Endothelial cell (in vitro differentiated cells): Measurements from ENCODE around the gene CCAR1. TPM values are rescaled to one million over a fixed set of nuclear protein-coding genes. Genes with fewer than 3 reads are reported as not detected.
"Not testable (repeated sequence)": the region's sequence is repeated elsewhere in the genome, so short reads cannot be mapped to it uniquely, and the experiment has no call there.

ENCODE experiments used
- DNase-seq: peaks from one replicate; pipeline ENCODE4 v3.0.0; 2021; ENCODE audit warnings: low spot score
- H3K27ac Mint-ChIP-seq: one replicate; pipeline ENCODE4 v1.8.0; 2021; ENCODE audit warnings: mixed read lengths, inconsistent platforms; ENCODE audit not compliant: unreplicated experiment
- H3K27me3 Mint-ChIP-seq: one replicate; pipeline ENCODE4 v1.8.0; 2021; ENCODE audit warnings: mild to moderate bottlenecking, moderate library complexity, mixed read lengths, inconsistent platforms; ENCODE audit not compliant: unreplicated experiment
- H3K36me3 Mint-ChIP-seq: one replicate; pipeline ENCODE4 v1.8.0; 2021; ENCODE audit warnings: mild to moderate bottlenecking, low read depth, mixed read lengths, inconsistent platforms; ENCODE audit not compliant: unreplicated experiment
- H3K4me1 Mint-ChIP-seq: one replicate; pipeline ENCODE4 v1.8.0; 2021; ENCODE audit warnings: mild to moderate bottlenecking, mixed read lengths, inconsistent platforms; ENCODE audit not compliant: unreplicated experiment
- H3K4me3 Mint-ChIP-seq: one replicate; pipeline ENCODE4 v1.8.0; 2021; ENCODE audit warnings: mild to moderate bottlenecking, mixed read lengths, inconsistent platforms; ENCODE audit not compliant: unreplicated experiment
- H3K9me3 Mint-ChIP-seq: one replicate; pipeline ENCODE4 v1.8.0; 2021; ENCODE audit warnings: mixed read lengths, inconsistent platforms; ENCODE audit not compliant: unreplicated experiment
- total RNA-seq: library from RNA; stranded (reverse); fragmentation: NEBNext Ultra II Directional; extraction: Animal tissue kit (Norgen Biotek cat#: 25700); gene quantifications from one replicate; pipeline ENCODE4 v1.2.1, GENCODE V29; 2021; ENCODE audit not compliant: unreplicated experiment
- TF ChIP-seq, protein P1 (sequence below): fragments of 200-600 bp; sonication (generic); IDR thresholded peaks from one replicate; pipeline ENCODE4 v1.5.0; 2021; ENCODE audit warnings: antibody characterized with exemption; ENCODE audit not compliant: unreplicated experiment

Gene CCAR1
- total RNA-seq, 1 donor from 2014 or later: 86.1 TPM

DNA sequence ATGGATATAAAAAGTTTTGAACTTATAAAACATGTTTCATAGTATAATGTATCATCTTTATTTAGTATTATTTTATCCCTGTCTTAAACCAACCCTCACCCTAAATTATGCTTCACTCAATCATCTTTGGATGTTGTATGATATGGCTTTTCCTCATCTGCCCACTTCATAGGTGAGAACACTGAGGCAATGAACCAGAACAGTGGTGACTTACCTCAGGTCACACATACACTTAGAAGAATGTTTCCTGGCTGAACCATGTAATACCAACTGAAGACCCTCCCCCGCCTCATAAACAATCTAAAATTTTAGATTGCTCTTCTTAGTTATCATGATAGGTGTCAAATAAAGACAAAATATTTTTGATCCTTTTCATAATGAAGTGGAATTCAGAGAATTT is 83.7 kb downstream of the CCAR1 start:
- TF ChIP-seq, protein P1, sequence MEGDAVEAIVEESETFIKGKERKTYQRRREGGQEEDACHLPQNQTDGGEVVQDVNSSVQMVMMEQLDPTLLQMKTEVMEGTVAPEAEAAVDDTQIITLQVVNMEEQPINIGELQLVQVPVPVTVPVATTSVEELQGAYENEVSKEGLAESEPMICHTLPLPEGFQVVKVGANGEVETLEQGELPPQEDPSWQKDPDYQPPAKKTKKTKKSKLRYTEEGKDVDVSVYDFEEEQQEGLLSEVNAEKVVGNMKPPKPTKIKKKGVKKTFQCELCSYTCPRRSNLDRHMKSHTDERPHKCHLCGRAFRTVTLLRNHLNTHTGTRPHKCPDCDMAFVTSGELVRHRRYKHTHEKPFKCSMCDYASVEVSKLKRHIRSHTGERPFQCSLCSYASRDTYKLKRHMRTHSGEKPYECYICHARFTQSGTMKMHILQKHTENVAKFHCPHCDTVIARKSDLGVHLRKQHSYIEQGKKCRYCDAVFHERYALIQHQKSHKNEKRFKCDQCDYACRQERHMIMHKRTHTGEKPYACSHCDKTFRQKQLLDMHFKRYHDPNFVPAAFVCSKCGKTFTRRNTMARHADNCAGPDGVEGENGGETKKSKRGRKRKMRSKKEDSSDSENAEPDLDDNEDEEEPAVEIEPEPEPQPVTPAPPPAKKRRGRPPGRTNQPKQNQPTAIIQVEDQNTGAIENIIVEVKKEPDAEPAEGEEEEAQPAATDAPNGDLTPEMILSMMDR: no peak
- H3K4me3 Mint-ChIP-seq: no peak overlapping the region
- H3K36me3 Mint-ChIP-seq: no peaks in the 10 kb centered on the region
- no peak overlapping the region for H3K27ac Mint-ChIP-seq
- no peaks in the 10 kb centered on the region for H3K27me3 Mint-ChIP-seq
- H3K9me3 Mint-ChIP-seq: no peaks in the 10 kb centered on the region
- no peak for DNase-seq
- H3K4me1 Mint-ChIP-seq: no peaks in the 10 kb centered on the region

DNA sequence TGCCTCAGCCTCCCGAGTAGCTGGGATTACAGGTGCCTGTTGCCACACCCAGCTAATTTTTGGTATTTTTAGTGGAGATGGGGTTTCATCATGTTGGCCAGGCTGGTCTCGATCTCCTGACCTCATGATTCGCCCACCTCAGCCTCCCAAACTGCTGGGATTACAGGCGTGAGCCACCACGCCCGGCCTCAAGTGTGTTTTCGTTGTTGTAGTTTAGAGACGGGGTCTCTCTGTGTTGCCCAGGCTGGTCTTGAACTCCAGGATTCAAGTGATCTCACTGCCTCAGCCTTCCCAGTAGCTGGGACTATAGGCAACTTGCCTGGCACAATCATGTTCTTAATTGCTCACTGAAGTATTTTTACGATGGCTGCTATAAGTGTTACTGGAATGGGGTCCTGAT is 89.8 kb downstream of the CCAR1 start:
- not testable (repeated sequence) for H3K4me1 Mint-ChIP-seq, DNase-seq, H3K27ac Mint-ChIP-seq, H3K36me3 Mint-ChIP-seq, H3K9me3 Mint-ChIP-seq, H3K4me3 Mint-ChIP-seq, H3K27me3 Mint-ChIP-seq

DNA sequence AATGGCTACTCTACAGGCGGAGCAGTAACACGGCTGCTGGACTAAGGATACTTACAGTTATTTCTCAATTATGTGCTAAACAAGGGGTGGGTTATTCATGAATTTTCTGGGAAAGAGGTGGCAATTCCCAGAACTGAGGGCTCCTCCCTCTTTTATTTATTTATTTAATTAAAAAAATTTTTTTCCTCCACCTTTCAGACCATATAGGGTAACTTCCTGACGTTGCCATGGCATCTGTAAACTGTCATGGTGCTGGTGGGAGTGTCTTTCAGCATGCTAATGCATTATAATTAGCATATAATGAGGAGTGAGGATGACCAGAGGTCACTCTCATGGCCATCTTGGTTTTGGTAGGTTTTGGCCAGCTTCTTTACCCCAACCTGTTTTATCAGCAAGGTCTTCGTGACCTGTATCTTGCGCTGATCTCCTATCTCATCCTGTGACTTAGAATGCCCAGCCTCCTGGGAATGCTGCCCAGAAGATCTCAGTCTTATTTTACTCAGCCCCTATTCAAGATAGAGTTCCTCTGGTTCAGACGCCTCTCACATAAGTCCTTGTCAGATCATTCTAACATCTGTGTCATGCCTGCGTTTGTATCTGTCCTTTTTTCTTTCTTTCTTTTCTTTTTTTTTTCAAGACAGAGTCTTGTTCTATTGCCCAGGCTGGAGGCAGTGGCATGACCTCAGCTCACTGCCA is 90.4 kb downstream of the CCAR1 start:
- Mint-ChIP-seq H3K4me1 (peaks cover 5% of the 10 kb centered on the region), H3K27ac (no peak overlapping the region), H3K36me3 (no peaks in the 10 kb centered on the region), H3K9me3 (no peaks in the 10 kb centered on the region), H3K4me3 (no peak overlapping the region), H3K27me3 (no peaks in the 10 kb centered on the region)
- TF ChIP-seq, protein P1: no peak
- no peak for DNase-seq

DNA sequence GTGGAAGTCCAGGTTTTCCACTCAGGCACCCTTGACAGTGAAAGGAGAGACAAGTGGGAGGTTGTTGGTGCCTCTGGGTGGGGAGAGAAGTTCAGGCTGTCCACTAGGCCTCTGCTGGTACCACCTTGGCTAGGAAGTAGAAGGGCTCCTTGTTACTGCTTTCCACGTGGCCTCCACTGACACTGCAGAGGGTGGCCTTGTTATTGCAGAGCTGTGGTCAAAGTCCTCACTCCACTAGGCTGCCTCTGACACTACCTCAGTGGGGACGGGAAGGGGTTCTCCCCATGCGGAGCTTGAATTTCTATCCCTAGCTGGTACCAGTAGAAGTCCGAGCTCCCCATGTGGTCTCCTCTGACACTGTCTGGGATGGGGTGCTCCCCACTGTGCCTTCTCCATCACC is 91.4 kb downstream of the CCAR1 start:
- no peaks in the 10 kb centered on the region for H3K36me3 Mint-ChIP-seq
- DNase-seq: no peak
- H3K4me1 Mint-ChIP-seq: peaks cover 12% of the 10 kb centered on the region
- no peak overlapping the region for H3K4me3 Mint-ChIP-seq
- H3K27me3 Mint-ChIP-seq: peaks cover 3% of the 10 kb centered on the region
- H3K27ac Mint-ChIP-seq: no peak overlapping the region
- TF ChIP-seq, protein P1: no peak
- no peaks in the 10 kb centered on the region for H3K9me3 Mint-ChIP-seq

DNA sequence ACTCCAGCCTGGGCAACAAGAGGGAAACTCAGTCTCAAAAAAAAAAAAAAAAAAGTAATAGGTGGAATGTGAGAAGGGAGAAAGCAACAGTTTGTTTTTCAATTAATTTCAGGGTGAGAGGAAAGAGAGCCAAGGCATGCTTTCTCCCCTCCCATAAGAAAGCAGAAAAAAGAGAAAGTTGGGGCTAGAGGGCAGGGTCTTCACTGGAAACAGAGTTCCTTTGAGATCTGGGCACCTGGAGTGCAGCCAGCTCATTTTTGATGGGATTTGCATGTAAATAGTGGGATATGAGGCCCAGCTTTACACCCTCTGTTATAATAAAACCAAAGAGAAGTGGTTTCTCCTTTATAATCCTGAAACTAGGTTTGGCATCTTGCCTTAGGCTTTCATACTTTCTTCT is 92.5 kb downstream of the CCAR1 start:
- Mint-ChIP-seq H3K27ac (no peak overlapping the region), H3K4me3 (no peak overlapping the region), H3K9me3 (no peaks in the 10 kb centered on the region), H3K36me3 (no peaks in the 10 kb centered on the region), H3K4me1 (peaks cover 12% of the 10 kb centered on the region), H3K27me3 (peaks cover 3% of the 10 kb centered on the region)
- TF ChIP-seq, protein P1: no peak
- no peak for DNase-seq
